HG03280 (cell line): ENCODE measurements around the gene TNS1.

Experiments
- ATAC-seq: cut with Tn5 transposase; IDR thresholded peaks from one replicate; pipeline ENCODE4 v1.9.1; 2021; ENCODE audit warnings: mild to moderate bottlenecking, moderate library complexity; ENCODE audit not compliant: unreplicated experiment

The TNS1 gene

GRCh38 chr2:218017211-218018053 lies 14.6 kb upstream of the TNS1 start:
- no peak for ATAC-seq

- no peak for ATAC-seq
Observed at GRCh38 chr2:218016810-218017209, 14.0 kb upstream of the TNS1 start.

GRCh38 chr2:218015586-218016521 lies 13.1 kb upstream of the TNS1 start:
- no peak for ATAC-seq

- ATAC-seq, result no peak
Observed at GRCh38 chr2:218014706-218015585, 12.2 kb upstream of the TNS1 start.

- no peak for ATAC-seq
Observed at GRCh38 chr2:218013289-218013688, 10.5 kb upstream of the TNS1 start.

- ATAC-seq, result no peak
Observed at GRCh38 chr2:218012284-218012683, 9.5 kb upstream of the TNS1 start.

GRCh38 chr2:218011653-218012040 lies 8.9 kb upstream of the TNS1 start:
- no peak for ATAC-seq

- no peak for ATAC-seq
Observed at GRCh38 chr2:218010984-218011652, 8.3 kb upstream of the TNS1 start.

- no peak for ATAC-seq
Observed at GRCh38 chr2:218010140-218010983, 7.6 kb upstream of the TNS1 start.

- no peak for ATAC-seq
Observed at GRCh38 chr2:218009765-218010139, 7.0 kb upstream of the TNS1 start.

GRCh38 chr2:218009231-218009630 lies 6.4 kb upstream of the TNS1 start:
- no peak for ATAC-seq

- no peak for ATAC-seq
Observed at GRCh38 chr2:218008060-218009040, 5.6 kb upstream of the TNS1 start.

- ATAC-seq, result no peak
Observed at GRCh38 chr2:218006741-218007140, 3.9 kb upstream of the TNS1 start.

- no peak for ATAC-seq
Observed at GRCh38 chr2:218005486-218005885, 2.7 kb upstream of the TNS1 start.

GRCh38 chr2:218005028-218005427 lies 2.2 kb upstream of the TNS1 start:
- ATAC-seq, result no peak

GRCh38 chr2:218003981-218004419 lies 1.2 kb upstream of the TNS1 start:
- no peak for ATAC-seq

GRCh38 chr2:218003281-218003944 lies 618 bp upstream of the TNS1 start:
- ATAC-seq, result no peak
